Epithelial cell of esophagus (primary cell): ENCODE results near the gene ZNF276.
"Not testable (repeated sequence)": the region's sequence is repeated elsewhere in the genome, so short reads cannot be mapped to it uniquely, and the experiment has no call there.

ENCODE experiments used
- DNase-seq: peaks from one replicate; pipeline ENCODE4 v3.0.0; 2010; ENCODE audit warnings: low read depth
- H3K4me3 ChIP-seq: 2 replicates; pipeline ENCODE4 v1.5.1; 2011; ENCODE audit warnings: mild to moderate bottlenecking, low read length, control low read depth
- TF ChIP-seq, protein P1 (sequence below): IDR thresholded peaks from 2 replicates; pipeline ENCODE4 v1.5.1; 2011; ENCODE audit warnings: low read depth, mild to moderate bottlenecking, low read length, control low read depth, inconsistent platforms; ENCODE audit not compliant: insufficient read depth; ENCODE audit errors: missing control alignments

Gene ZNF276

DNA sequence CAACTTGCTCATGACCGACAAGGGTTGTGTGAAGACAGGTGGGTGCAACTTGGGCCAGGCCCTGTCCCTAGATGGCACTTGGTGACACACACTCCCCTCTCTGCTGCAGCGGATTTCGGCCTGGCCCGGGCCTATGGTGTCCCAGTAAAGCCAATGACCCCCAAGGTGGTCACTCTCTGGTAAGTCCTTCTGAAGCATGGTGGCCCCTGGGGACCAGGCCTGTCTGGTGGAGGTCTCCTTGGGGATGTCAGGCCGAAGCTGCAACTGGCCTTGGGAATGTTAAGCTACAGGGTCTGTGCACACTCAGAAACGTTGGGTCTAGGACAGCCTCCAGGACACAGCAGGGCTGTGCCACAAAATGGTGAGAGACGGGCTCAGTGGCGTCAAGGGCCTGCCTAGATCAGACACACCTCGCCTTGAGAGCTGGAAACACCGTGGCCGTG is 28.0 kb upstream of the ZNF276 start:
- TF ChIP-seq, protein P1, sequence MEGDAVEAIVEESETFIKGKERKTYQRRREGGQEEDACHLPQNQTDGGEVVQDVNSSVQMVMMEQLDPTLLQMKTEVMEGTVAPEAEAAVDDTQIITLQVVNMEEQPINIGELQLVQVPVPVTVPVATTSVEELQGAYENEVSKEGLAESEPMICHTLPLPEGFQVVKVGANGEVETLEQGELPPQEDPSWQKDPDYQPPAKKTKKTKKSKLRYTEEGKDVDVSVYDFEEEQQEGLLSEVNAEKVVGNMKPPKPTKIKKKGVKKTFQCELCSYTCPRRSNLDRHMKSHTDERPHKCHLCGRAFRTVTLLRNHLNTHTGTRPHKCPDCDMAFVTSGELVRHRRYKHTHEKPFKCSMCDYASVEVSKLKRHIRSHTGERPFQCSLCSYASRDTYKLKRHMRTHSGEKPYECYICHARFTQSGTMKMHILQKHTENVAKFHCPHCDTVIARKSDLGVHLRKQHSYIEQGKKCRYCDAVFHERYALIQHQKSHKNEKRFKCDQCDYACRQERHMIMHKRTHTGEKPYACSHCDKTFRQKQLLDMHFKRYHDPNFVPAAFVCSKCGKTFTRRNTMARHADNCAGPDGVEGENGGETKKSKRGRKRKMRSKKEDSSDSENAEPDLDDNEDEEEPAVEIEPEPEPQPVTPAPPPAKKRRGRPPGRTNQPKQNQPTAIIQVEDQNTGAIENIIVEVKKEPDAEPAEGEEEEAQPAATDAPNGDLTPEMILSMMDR = no peak
- H3K4me3 ChIP-seq = no peak overlapping the region
- no peak for DNase-seq

DNA sequence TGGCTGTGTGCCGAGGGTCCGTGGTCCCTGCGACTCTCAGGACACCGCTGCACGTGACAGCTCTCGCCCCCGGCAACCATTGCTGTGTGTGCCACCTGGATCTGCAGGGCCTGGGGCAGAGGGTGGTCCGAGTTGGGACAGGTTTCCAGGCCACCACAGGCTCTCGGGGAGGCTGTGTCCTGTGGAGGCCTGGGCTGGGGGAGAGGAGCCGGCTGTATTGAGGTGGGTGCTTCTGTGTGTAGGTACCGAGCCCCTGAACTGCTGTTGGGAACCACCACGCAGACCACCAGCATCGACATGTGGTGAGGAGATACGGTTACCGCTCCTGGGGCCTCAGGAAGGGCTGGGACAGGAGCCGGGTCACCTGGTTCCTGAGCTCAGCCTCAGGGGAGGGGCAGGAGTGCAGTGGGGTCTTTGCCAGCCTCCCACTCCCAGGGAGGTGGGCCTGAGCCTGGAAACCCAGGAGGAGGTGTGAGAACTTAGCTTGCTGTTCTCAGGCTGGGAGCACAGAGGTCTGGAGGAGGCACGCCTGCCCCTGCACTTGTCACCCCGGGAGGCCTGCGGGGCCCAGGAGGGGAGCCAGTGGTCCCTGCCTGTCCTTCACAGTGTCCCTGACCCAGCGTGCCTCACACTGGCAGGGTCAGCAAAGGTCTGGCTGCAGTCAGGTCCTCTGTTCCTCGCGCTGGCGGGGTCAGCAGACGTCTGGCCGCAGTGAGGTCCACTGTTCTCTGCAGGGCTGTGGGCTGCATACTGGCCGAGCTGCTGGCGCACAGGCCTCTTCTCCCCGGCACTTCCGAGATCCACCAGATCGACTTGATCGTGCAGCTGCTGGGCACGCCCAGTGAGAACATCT is 27.2 kb upstream of the ZNF276 start:
- no peak for DNase-seq
- TF ChIP-seq, protein P1 = no peak

DNA sequence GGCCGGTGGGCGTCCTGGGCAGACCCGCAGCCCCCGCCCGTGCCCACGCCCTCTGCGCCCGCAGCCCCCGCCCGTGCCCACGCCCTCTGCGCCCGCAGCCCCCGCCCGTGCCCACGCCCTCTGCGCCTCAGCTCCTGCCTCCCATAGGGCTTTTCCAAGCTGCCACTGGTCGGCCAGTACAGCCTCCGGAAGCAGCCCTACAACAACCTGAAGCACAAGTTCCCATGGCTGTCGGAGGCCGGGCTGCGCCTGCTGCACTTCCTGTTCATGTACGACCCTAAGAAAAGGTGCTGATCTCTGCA is 26.6 kb upstream of the ZNF276 start:
- DNase-seq, H3K4me3 ChIP-seq: not testable (repeated sequence)

More for the DNA sequence above, 27.2 kb upstream of the ZNF276 start:
- H3K4me3 ChIP-seq = no peak overlapping the region

DNA sequence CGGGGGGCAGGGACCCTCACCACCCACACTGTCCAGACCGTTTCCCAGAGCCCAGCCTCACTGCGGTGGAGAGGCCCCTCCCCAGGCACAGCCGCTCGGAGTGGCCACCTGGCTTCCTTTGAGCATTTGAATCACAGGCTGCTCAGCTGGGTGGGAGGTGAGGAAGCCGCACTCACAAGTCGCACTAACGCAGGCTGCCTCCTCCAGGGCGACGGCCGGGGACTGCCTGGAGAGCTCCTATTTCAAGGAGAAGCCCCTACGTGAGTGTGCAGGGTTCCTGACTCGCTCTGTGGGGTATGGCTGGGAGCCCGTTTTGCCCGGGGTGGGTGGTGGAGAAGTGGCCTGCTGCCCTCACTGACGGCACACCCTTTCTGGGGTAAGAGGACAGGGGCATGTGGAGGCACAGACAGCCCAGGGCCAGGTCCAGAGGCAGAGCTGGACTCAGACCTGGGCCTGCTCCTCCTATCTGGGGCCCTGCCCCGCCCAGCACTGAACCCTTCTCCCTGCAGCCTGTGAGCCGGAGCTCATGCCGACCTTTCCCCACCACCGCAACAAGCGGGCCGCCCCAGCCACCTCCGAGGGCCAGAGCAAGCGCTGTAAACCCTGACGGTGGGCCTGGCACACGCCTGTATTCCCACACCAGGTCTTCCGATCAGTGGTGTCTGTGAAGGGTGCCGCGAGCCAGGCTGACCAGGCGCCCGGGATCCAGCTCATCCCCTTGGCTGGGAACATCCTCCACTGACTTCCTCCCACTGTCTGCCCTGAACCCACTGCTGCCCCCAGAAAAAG is 26.1 kb upstream of the ZNF276 start:
- TF ChIP-seq, protein P1 = no peak
- no peak for DNase-seq
- no peak overlapping the region for H3K4me3 ChIP-seq

DNA sequence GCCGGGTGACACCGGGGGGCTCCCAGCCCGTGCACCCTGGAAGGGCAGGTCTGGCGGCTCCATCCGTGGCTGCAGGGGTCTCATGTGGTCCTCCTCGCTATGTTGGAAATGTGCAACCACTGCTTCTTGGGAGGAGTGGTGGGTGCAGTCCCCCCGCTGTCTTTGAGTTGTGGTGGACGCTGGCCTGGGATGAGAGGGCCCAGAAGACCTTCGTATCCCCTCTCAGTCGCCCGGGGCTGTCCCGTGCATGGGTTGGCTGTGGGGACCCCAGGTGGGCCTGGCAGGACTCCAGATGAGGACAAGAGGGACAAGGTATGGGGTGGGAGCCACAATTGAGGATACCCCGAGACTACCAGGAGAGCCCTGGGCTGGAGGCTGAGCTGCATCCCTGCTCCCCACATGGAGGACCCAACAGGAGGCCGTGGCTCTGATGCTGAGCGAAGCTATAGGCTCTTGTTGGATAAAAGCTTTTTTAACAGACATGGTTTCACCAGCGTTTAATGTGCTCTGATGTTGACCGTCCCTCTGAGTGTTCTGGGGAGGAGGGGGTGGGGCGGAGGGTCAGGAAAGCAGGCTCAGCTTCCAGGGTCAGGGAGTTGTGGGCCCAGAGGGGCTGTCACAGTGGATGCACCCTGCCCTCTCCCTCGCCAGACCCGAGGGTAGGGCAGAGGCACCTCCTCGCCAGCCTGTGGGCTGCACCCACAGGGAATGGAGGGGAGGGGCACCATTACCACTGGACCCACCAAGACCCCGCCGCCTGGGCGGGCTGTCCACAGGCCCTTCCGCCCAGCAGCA is 25.3 kb upstream of the ZNF276 start:
- TF ChIP-seq, protein P1 = no peak
- H3K4me3 ChIP-seq = no peak overlapping the region
- DNase-seq = no peak

DNA sequence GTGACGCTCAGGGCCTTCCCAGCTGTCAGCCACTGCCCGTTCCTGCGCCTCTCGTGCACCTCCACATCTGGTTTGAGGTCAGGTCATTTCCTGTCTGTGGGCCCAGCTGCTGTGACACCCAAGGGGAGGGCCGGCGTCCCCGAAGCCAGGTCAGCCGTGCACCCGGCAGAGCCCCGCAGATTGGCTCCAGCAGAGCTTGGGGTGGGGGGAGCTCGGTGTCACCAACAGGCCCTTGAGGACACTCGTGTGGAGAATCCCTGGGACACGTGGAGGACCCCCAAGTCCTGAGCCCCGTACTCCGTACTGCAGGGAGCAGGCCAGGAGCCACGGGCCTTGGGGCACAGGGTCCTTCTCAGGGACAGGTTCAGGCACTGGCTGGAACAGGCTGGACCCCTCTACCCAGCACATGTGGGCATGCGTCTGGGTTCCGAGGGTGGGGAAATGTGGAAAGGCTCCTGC is 24.6 kb upstream of the ZNF276 start:
- DNase-seq = no peak
- TF ChIP-seq, protein P1 = no peak
- H3K4me3 ChIP-seq = no peak overlapping the region

DNA sequence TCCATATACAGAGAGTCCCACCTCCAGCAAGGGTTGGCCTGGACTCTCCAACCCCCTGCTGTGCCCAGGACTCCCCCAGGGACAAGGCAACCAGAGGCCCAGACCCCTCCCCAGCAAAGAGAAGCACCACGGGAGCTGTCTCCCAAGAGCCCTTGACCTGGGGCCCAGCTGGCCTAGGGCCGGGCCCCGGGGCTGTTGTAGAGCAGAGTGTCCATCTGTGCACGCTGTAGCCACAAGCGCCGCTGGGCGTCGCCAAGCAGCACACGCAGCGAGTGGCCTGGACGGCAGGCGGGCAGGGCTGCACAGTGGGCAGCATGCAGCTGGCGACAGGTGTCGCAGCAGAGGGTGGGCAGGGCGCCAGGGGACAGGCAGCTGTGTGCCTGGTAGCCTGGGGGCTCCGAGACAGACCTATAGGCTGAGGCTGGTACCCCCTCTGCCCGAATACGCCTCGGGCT is 24.1 kb upstream of the ZNF276 start:
- DNase-seq = no peak
- no peak overlapping the region for H3K4me3 ChIP-seq
- TF ChIP-seq, protein P1 = no peak
